HepG2 (cell line): Measurements from ENCODE around the gene HRCT1. TPM values are rescaled to one million over a fixed set of nuclear protein-coding genes. Genes with fewer than 3 reads are reported as not detected.

Source experiments
- BCL3 ChIP-seq: sonication (generic); formaldehyde crosslinking; IDR thresholded peaks from 2 replicates; pipeline ENCODE4 v1.5.1; 2020; ENCODE audit warnings: mild to moderate bottlenecking, missing genetic modification reagents, moderate library complexity
- FUBP1 ChIP-seq: sonication (generic); formaldehyde crosslinking; IDR thresholded peaks from 2 replicates; pipeline ENCODE4 v1.5.1; 2020; ENCODE audit warnings: missing genetic modification reagents, mild to moderate bottlenecking, borderline replicate concordance
- HMGA1 ChIP-seq: sonication (generic); formaldehyde crosslinking; conservative IDR thresholded peaks from 2 replicates; pipeline ENCODE4 v1.4.0; 2020; ENCODE audit warnings: missing genetic modification reagents
- KLF9 ChIP-seq: IDR thresholded peaks from 2 replicates; pipeline ENCODE4 v1.6.1; 2016; ENCODE audit warnings: low read depth
- MEIS2 ChIP-seq: sonication (generic); formaldehyde crosslinking; IDR thresholded peaks from 2 replicates; pipeline ENCODE4 v1.9.0; 2021; ENCODE audit warnings: mild to moderate bottlenecking, missing genetic modification reagents
- NFYB ChIP-seq: sonication (generic); formaldehyde crosslinking; IDR thresholded peaks from 2 replicates; pipeline ENCODE4 v1.4.0; 2020; ENCODE audit warnings: missing genetic modification reagents
- NRL ChIP-seq: sonication (generic); formaldehyde crosslinking; IDR thresholded peaks from 2 replicates; pipeline ENCODE4 v1.5.0; 2020; ENCODE audit warnings: missing genetic modification reagents, mild to moderate bottlenecking, moderate library complexity, borderline replicate concordance
- SALL1 ChIP-seq: sonication (generic); formaldehyde crosslinking; IDR thresholded peaks from 2 replicates; pipeline ENCODE4 v1.8.0; 2022; ENCODE audit warnings: mild to moderate bottlenecking, missing genetic modification reagents
- SALL2 ChIP-seq: sonication (generic); formaldehyde crosslinking; IDR thresholded peaks from 2 replicates; pipeline ENCODE4 v1.8.1; 2023; ENCODE audit warnings: mild to moderate bottlenecking, missing genetic modification reagents, inconsistent platforms
- STAG1 ChIP-seq: sonication (generic); formaldehyde crosslinking; IDR thresholded peaks from 2 replicates; pipeline ENCODE4 v1.4.0; 2020; ENCODE audit warnings: missing genetic modification reagents
- TBX3 ChIP-seq: fragments of 450-650 bp; IDR thresholded peaks from 2 replicates; pipeline ENCODE4 v1.6.1; 2017; ENCODE audit warnings: antibody characterized with exemption, mild to moderate bottlenecking, inconsistent platforms, borderline replicate concordance
- ZBTB40 ChIP-seq, 2 experiments: fragments of 450-650 bp in 1 of 2; sonication (generic) in 1 of 2; formaldehyde crosslinking in 1 of 2; IDR thresholded peaks; 2 replicates each; pipeline versions ENCODE4 v1.6.1 to v1.8.0; 2016 to 2022; ENCODE audit warnings: antibody characterized with exemption in 1 of 2, mild to moderate bottlenecking in 1 of 2, missing genetic modification reagents in 1 of 2
- ZNF256 ChIP-seq: sonication (generic); formaldehyde crosslinking; conservative IDR thresholded peaks from 2 replicates; pipeline ENCODE4 v1.4.0; 2020; ENCODE audit warnings: missing genetic modification reagents
- ZNF343 ChIP-seq: sonication (generic); formaldehyde crosslinking; IDR thresholded peaks from 2 replicates; pipeline ENCODE4 v1.4.0; 2020; ENCODE audit warnings: mild to moderate bottlenecking, missing genetic modification reagents
- ZNF549 ChIP-seq: sonication (generic); formaldehyde crosslinking; IDR thresholded peaks from 2 replicates; pipeline ENCODE4 v1.5.0; 2020; ENCODE audit warnings: missing genetic modification reagents
- ZNF572 ChIP-seq: sonication (generic); formaldehyde crosslinking; IDR thresholded peaks from 2 replicates; pipeline ENCODE4 v1.5.1; 2020; ENCODE audit warnings: mild to moderate bottlenecking, missing genetic modification reagents
- ZNF597 ChIP-seq: sonication (generic); formaldehyde crosslinking; IDR thresholded peaks from 2 replicates; pipeline ENCODE4 v1.5.0; 2020; ENCODE audit warnings: missing genetic modification reagents
- polyA plus RNA-seq, 8 experiments: library from polyadenylated mRNA; depleted of rRNA in 3 of 8; stranded (reverse) in 7 of 8; unstranded in 1 of 8; fragments of >200 nt; fragmentation: Illumina TruSeq in 4 of 8; extraction: Trizol in 4 of 8; gene quantifications; 2 replicates each; pipeline versions ENCODE4 v1.2.1 to v1.2.3, GENCODE V29; 2011 to 2016; ENCODE audit warnings: low read depth in 4 of 8, missing spikeins in 1 of 8, mixed read lengths in 1 of 8; ENCODE audit not compliant: insufficient read depth in 1 of 8
- total RNA-seq, 5 experiments: library from RNA; depleted of rRNA; stranded (reverse); fragments of >200 nt; fragmentation: Illumina TruSeq; extraction: Trizol; gene quantifications; 2 replicates each; pipeline ENCODE4 v1.2.3, GENCODE V29; 2016; ENCODE audit warnings: low read depth in 1 of 5

HRCT1 gene
- total and polyA plus RNA-seq, 2 of the 13 experiments (the other 11 are each of a cell fraction or from before 2014, with no cell fraction given), result 0.13 TPM; not detected in 1

- TF ChIP-seq SALL1 (CRISPR knock-in tag), result peak; percentile 14; the same call in 1 of the 2 replicates
- no peak for TF ChIP-seq SALL2 (CRISPR knock-in tag)
- TF ChIP-seq BCL3 (CRISPR knock-in tag), result no peak
- TF ChIP-seq NFYB (CRISPR knock-in tag), result no peak
- TF ChIP-seq ZNF343, result no peak
- TF ChIP-seq TBX3, result no peak
- no peak for TF ChIP-seq FUBP1
- no peak for TF ChIP-seq ZNF549 (CRISPR knock-in tag)
- TF ChIP-seq KLF9, result no peak
- TF ChIP-seq NRL, result no peak
- peak; percentile 83 for TF ChIP-seq STAG1
- TF ChIP-seq ZNF256 (CRISPR knock-in tag), result no peak
- TF ChIP-seq ZNF572 (CRISPR knock-in tag), result no peak
- TF ChIP-seq ZNF597, result no peak
- no peak for TF ChIP-seq HMGA1 (CRISPR knock-in tag)
- TF ChIP-seq MEIS2 (CRISPR knock-in tag), result no peak
- TF ChIP-seq ZBTB40 (IDR thresholded peaks at IDR 0.05), result no peak
- TF ChIP-seq ZBTB40 (CRISPR knock-in tag; IDR thresholded peaks at IDR 0.05), result no peak
These were observed 23.6 kb upstream of the HRCT1 start (continued) for GRCh38 chr9:35882263-35882848.
